ENCODE data around the gene C20orf204.

C20orf204 gene

DNA sequence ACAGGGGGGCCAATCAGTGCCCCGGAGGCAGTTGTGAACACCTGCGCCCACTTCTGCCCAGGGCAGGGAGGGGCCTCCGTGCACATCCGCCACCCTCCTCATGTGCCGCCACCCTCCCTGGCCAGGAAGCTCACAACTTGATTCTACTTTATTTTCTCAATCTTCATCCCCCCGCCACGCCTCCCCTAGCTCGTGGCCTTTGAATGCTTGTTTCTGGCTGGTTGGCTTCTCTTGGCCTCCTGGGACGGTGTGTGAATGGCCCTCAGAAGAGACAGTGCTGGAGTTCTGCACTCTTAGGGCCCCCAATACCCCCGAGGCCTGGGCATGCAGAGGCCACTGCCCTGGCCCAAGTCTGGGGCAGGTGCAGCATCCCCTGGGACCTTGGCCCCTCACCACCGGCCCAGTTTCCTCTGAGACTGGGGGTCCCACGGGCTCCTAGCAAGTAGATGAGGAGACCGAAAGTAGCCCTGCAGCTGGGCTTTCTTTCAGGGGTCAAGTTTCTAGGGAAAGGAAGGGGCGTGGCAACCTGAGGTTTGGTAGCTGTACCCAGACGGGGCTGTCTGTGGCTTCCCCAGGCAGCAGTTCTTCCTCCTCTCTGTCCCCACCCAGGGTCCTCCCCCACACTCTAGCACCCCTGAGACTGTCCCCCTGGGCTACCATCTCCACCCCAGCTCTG is 42.0 kb downstream of the C20orf204 start:
- TF ChIP-seq, protein P1, sequence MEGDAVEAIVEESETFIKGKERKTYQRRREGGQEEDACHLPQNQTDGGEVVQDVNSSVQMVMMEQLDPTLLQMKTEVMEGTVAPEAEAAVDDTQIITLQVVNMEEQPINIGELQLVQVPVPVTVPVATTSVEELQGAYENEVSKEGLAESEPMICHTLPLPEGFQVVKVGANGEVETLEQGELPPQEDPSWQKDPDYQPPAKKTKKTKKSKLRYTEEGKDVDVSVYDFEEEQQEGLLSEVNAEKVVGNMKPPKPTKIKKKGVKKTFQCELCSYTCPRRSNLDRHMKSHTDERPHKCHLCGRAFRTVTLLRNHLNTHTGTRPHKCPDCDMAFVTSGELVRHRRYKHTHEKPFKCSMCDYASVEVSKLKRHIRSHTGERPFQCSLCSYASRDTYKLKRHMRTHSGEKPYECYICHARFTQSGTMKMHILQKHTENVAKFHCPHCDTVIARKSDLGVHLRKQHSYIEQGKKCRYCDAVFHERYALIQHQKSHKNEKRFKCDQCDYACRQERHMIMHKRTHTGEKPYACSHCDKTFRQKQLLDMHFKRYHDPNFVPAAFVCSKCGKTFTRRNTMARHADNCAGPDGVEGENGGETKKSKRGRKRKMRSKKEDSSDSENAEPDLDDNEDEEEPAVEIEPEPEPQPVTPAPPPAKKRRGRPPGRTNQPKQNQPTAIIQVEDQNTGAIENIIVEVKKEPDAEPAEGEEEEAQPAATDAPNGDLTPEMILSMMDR (IDR thresholded peaks at IDR 0.05; ENCODE audit: low read length, missing control alignments) = no peak
- no peak for DNase-seq (ENCODE audit: low read depth)
- peak overlapping the region; percentile 69 for H3K4me3 ChIP-seq (replicated peaks; ENCODE audit: low read depth, low read length)

DNA sequence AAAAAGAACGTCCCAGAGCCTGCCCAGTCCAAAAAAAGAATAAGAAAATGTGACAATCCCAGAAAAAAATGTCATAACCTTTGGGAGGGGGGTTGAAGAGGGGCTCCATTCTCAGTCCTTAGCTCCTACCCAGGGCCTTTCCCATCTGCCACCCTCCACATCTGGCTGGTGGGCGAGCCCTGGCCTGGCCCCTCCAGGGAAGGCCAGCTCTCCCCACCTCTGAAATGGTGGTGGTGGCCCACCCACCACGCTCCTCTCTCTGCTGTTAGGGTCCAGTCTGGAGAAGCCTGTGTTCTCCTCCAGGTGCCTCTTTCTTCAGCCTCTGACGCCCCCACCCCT is 42.9 kb downstream of the C20orf204 start:
- DNase-seq (ENCODE audit: low read depth) = no peak
- TF ChIP-seq, protein P1 (IDR thresholded peaks at IDR 0.05; ENCODE audit: low read length, missing control alignments) = no peak
- peak overlapping the region; percentile 69 for H3K4me3 ChIP-seq (replicated peaks; ENCODE audit: low read depth, low read length)

DNA sequence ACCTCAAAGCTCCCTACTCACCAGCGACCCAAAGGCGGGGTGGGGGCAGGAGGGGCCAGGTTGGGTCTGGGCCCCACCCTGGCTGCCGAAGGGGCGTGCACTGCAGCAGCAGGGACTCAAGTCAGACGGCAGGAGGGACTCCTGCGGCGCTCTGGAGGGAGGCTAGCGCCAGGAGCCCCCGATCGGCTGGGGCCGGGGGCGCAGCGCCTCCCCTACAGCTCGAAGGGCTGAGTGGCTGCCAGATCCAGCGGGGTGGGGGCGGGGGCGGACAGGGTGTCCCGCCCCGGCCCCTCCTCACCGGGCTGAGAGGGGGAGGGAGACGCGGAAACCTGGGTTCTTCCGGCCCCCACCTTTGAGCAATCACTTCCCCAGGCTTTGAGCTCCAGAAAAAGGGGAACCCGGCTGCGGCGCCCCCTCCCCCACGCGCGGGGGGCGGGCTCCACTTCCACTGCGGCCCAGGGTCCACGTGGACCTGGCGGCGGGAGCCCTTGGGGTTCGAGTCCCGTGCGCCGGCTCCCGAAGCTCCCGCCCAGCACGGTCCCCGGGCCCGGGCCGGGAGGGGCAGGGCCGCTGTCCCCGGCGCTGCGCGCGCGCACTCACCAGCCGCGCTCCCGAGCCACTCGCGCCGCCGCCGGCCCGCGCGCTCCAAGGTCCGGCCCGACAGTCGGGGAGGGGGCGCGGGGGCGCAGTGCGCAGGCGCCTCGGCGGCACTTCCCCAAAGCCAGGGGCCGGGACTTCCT is 43.5 kb downstream of the C20orf204 start, which contains the start of gene RGS19:
TSS of gene RGS19 (minus strand) at position 246 of the 740 bp plus-strand sequence. CDS start 2,632 bp downstream, outside the sequence.
- TF ChIP-seq, protein P1 (IDR thresholded peaks at IDR 0.05; ENCODE audit: low read length, missing control alignments) = no peak
- peak; percentile 67 for DNase-seq (ENCODE audit: low read depth)
- H3K4me3 ChIP-seq (replicated peaks; ENCODE audit: low read depth, low read length) = peak within 1 kb of the TSS; percentile 69

DNA sequence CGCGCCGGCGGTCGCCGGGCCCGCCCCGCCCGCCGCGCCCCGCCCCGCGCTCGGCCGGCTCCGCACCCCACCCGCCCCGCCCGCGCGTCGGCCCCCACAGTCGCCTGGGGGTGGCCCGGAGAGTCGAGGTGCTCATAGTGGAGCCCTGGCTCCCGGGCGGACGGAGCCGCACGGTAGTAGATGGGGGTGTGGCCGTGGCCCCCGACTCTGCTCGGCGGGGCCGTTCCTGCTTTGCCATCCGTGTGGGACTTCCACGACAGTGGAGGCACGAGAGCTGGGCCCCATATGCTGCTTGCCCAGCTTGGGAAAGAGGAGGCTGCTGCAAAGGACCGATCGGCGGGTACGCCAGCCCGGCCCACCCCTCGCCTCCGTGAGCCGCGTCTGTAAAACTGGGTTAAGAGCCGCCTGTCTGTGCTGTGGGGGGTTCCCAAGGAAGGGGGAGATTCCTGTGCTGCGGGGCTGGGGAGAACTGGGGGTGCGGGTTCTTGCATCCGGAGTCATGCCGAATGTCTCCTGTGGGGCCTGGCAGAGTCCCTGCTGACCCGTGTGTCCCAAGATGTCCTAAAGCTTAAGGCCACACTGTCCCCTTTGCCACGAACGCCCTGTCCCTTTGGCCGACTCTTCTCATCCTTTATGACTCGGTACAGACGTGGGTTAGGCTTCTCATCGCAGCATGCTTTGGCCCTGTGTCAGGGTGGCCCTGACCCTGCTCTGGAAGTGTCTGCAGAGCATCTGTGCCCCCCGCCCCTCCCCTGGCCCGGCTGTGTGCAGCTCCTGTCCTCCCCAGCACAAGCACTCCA is 44.2 kb downstream of the C20orf204 start, which contains the start of gene OPRL1:
TSS of gene OPRL1 (plus strand) at position 70 of the 800 bp plus-strand sequence. CDS start 12,639 bp downstream, outside the sequence.
- H3K4me3 ChIP-seq (replicated peaks; ENCODE audit: low read depth, low read length) = peak within 1 kb of the TSS; percentile 69
- TF ChIP-seq, protein P1 (IDR thresholded peaks at IDR 0.05; ENCODE audit: low read length, missing control alignments) = no peak
- DNase-seq (ENCODE audit: low read depth) = peak; percentile 17

DNA sequence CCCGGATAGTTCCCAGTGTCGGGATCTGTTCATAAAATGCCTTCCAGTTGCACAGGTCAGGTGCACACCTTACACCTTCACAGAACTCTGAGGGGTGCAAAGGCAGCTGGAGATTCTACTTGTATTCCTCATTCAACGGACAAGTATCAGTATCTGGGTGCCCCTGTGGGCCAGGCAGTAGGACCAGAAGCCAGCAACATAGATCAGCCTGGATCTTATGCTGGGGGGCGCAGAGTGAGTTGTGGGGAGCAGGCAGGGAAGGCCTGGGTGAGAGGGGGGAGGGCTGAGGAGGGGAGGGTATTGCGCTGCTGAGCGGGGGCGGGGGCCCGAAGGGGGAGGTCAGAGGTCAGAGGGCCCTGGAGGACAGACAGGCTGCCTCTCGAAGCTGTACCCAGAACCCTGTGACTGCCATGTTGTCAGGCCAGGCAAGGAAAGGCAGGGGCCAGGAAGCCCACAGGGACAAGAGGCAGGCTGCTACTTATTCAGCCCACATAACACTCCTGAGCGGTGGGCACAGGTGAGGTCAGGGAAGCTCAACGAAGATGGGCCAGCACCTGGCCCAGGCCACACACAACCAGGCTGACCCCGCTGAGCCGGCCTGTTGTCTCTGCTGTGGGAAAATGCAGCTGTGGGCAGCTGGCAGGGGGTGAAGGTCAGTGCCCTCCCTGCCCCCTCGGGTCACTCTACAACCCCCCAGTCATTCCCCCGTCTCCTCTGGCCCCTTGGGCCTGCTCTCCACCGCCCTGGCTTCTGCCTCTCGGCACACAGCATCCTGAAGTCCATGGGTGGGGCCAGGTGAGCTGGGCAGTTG is 45.0 kb downstream of the C20orf204 start:
- no peak overlapping the region for H3K4me3 ChIP-seq (replicated peaks; ENCODE audit: low read depth, low read length)
- TF ChIP-seq, protein P1 (IDR thresholded peaks at IDR 0.05; ENCODE audit: low read length, missing control alignments) = no peak

DNA sequence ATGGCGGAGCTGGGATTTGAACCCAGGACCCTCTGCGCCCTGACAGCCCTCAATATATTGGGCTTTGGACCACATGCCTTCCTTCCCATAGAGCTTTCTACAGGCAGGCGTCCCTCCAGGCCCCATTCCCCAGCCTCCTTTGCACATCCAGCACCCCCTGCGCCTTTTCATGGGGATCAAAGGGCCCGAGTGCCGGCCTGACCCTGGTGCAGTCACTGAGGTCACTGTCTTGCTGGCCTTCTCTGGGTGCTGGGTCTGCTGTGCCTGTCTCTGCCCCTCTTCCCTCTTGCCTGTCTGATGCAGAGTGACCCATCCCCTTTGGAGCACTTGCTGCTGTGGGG is 45.6 kb downstream of the C20orf204 start:
- TF ChIP-seq, protein P1 (IDR thresholded peaks at IDR 0.05; ENCODE audit: low read length, missing control alignments) = no peak
- no peak overlapping the region for H3K4me3 ChIP-seq (replicated peaks; ENCODE audit: low read depth, low read length)
- no peak for DNase-seq (ENCODE audit: low read depth)

More for the DNA sequence above, 45.0 kb downstream of the C20orf204 start:
- DNase-seq (ENCODE audit: low read depth) = no peak

All from fibroblast of pulmonary artery (primary cell).